Spleen (tissue), 7 donors: ENCODE measurements around the gene TRIM14.
A peak's percentile ranks its signal among the peaks of the same experiment; 100 is the strongest.

Experiments
- CTCF ChIP-seq, 11 experiments: fragments of 200-600 bp in 7 of 11; fragments of 450-650 bp in 4 of 11; sonication (generic) in 4 of 11; IDR thresholded peaks in 8 of 11; conservative IDR thresholded peaks in 3 of 11; 1 replicate in 7 of 11; 2 replicates in 4 of 11; pipeline versions ENCODE4 v1.4.0 to v1.8.0; 2016 to 2021; ENCODE audit warnings: antibody characterized with exemption in 11 of 11, inconsistent platforms in 4 of 11, mild to moderate bottlenecking in 1 of 11
- POLR2A ChIP-seq, 3 donors: fragments of 450-650 bp; IDR thresholded peaks; one replicate each; pipeline ENCODE4 v1.5.1; 2017; ENCODE audit warnings: antibody characterized with exemption in 3 of 3, mild to moderate bottlenecking in 1 of 3
- POLR2AphosphoS5 ChIP-seq, 3 donors: sonication (generic); formaldehyde crosslinking; IDR thresholded peaks; one replicate each; pipeline ENCODE4 v1.5.1; 2017; ENCODE audit warnings: antibody characterized with exemption in 3 of 3
- donor health status: DM: no; HTN: no; CAD: no; lungs with moderate emphysema.
- donor health status: DM: no; HTN: no; CAD: no.
- donor health status: DM: no; HTN: no; CAD: no.

DNA sequence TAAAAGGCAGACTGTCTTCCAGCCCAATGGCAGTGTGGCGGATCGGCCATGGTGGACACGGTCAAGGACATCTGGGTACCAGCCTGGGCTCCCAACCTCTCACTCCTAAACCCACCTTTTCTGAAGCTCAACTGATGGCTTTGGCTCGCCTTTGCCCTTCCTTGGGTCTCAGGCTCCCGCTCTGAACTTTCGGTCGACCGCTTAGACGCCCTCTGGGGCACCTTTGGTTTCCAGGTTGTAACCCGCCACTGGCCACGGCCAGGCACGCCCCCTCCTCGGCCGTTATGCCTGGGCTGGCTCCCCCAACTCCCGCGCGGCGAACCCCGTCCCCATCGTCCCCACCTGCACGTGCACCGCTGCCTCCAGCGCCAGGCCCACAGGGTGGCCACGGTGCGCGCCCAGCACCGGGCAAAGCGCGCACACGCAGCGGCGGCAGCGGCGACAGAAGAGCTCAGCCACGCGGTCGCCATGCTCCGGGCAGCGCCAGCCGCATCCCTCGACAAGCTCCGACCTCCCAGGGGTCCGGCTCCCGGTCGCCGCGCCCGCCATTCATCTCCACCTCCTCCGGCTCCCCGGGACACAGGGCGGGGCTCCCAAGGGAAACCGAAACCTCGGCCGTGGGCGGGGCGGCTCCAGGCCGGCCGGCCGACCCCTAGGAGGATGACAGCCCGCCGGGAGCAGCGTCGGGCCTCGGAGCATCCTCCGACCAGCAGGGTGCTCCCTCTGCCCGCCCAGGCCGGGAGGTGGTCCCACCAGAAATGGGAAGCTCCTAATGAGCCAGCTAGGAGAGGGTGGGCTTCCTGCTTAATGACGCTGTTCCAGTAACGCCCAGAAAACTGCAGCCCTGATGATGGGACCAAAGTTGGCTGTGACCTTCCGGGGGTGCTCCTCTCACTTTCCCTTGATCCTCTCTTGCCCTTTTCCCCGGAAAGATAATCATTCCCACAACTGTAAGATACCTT, at the start of gene TRIM14:
- TF ChIP-seq POLR2AphosphoS5 (IDR thresholded peaks at IDR 0.05) (peak; percentile 76 to 87 (median 79)), CTCF (IDR thresholded peaks at IDR 0.05 in 8 of 11, conservative IDR thresholded peaks at IDR 0.05 in 3 of 11) (peak in 6 of 11 experiments; percentile 21 to 43 (median 36)), POLR2A (IDR thresholded peaks at IDR 0.05) (no peak)
